Activated B cell treated with CpG ODN at 0.5 μM for 24 hours (primary cell): ENCODE results near the gene FRAT1. TPM values are rescaled to one million over a fixed set of nuclear protein-coding genes. Genes with fewer than 3 reads are reported as not detected.

Experiments
- ATAC-seq: fragments of 200-7000 bp; cut with Tn5 transposase; one replicate; pipeline ENCODE4 v1.10.0; 2021; ENCODE audit warnings: low read depth, mild to moderate bottlenecking, moderate library complexity
- CTCF ChIA-PET: fragments of 350-600 bp; sonication (Branson Sonifier 250); formaldehyde crosslinking; loops from one replicate; lab custom pipeline; 2021; ENCODE audit warnings: antibody characterized with exemption; lab: Charles Lee
- POLR2A ChIA-PET: fragments of 350-600 bp; sonication (Branson Sonifier 250); formaldehyde crosslinking; loops from one replicate; lab custom pipeline; 2021; ENCODE audit warnings: antibody characterized with exemption; lab: Charles Lee
- DNase-seq: peaks from one replicate; pipeline ENCODE4 v3.0.0; 2022
- H3K27ac Mint-ChIP-seq: one replicate; pipeline ENCODE4 v1.8.0; 2020; ENCODE audit warnings: mixed read lengths
- H3K27me3 Mint-ChIP-seq: one replicate; pipeline ENCODE4 v1.8.0; 2021; ENCODE audit warnings: mixed read lengths
- H3K36me3 Mint-ChIP-seq: one replicate; pipeline ENCODE4 v1.8.0; 2021; ENCODE audit warnings: low read depth, mixed read lengths
- H3K4me1 Mint-ChIP-seq: one replicate; pipeline ENCODE4 v1.8.0; 2021; ENCODE audit warnings: mixed read lengths
- H3K4me3 Mint-ChIP-seq: one replicate; pipeline ENCODE4 v1.8.0; 2020; ENCODE audit warnings: mild to moderate bottlenecking, mixed read lengths
- H3K9me3 Mint-ChIP-seq: one replicate; pipeline ENCODE4 v1.8.0; 2020; ENCODE audit warnings: mixed read lengths
- CTCF ChIP-seq: fragments of 200-600 bp; IDR thresholded peaks from one replicate; pipeline ENCODE4 v1.8.0; 2022; ENCODE audit warnings: antibody characterized with exemption, mild to moderate bottlenecking
- intact Hi-C: fragments of 100-400 bp; cut with micrococcal nuclease; formaldehyde crosslinking; loops from one replicate; pipeline ENCODE4 v1.15.1; 2024
- total RNA-seq: library from RNA; stranded (reverse); gene quantifications from 2 replicates; pipeline ENCODE4 v1.2.3, GENCODE V29; 2022

Gene FRAT1
- total RNA-seq, 1 donor from 2014 or later = 6.9 TPM

GRCh38 chr10:97331153-97331703 lies 12.2 kb downstream of the FRAT1 start:
- intact Hi-C loops = loop anchor here (5.0 kb wide), 2 partner anchors 36 to 134 kb away; no protein-coding TSS in a partner anchor
- Mint-ChIP-seq H3K36me3 (peaks cover 30% of the 10 kb centered on the region), H3K4me1 (peaks cover 39% of the 10 kb centered on the region)

DNA sequence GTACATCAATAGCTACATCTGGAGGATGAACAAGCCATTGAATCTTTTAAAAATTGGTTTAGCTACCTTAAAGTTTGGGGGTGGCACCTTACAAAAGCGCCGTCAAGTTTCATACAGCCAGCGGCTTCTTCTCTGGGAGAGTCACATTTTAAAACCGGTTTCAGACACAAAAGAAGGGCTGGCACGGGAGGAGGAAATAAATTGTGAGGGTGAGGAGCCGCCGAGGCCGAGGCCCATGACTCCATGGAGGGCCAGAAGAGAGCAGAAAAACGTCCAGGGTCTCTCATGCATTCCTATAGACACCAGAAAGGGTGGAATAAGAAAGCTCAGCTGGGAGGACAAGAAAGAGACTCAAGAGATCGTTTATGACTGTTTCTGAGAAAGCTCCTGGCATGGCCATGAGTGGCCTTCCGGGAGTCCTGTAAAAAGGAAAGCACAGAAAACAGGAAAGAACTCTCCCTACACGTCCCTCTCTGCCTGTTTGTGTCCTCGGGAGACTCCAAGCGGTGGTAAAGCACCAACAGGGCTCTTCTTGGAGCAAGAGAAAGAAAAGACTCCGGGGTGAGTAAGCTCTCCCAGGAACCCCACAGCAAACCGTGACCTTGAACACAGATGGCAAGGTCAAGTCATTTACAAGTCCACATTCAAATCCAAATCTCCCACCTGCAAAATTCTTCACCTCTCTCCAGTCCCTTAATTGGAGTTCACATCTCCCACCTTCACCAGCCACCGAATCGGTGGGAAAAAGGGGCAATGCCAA lies 13.7 kb downstream of the FRAT1 start:
- Mint-ChIP-seq H3K4me3 (peak overlapping the region; percentile 87), H3K27me3 (no peaks in the 10 kb centered on the region), H3K27ac (peak overlapping the region; percentile 75), H3K9me3 (no peaks in the 10 kb centered on the region), H3K4me1 (peaks cover 46% of the 10 kb centered on the region), H3K36me3 (peaks cover 28% of the 10 kb centered on the region)
- DNase-seq (no peak), ATAC-seq (no peak)
- intact Hi-C loops = loop anchor here (5.0 kb wide), 2 partner anchors 35 to 135 kb away; no protein-coding TSS in a partner anchor
- ChIA-PET CTCF (interaction anchor here (1.9 to 2.1 kb wide), 2 partner anchors 13 to 54 kb away, joined by 6 to 9 read pairs; partner anchors contain the start of gene FRAT1), POLR2A (interaction anchor here (0.7 to 5.3 kb wide), 4 partner anchors 11 to 404 kb away, joined by 3 to 41 read pairs (median 10); partner anchors contain the start of genes FRAT1, PI4K2A and ZFYVE27)
- no peak for TF ChIP-seq CTCF

More at GRCh38 chr10:97331153-97331703, 12.2 kb downstream of the FRAT1 start:
- ChIA-PET POLR2A (interaction anchor here (0.5 to 5.3 kb wide), 3 partner anchors 12 to 88 kb away, joined by 4 to 41 read pairs (median 6); partner anchors contain the start of gene FRAT1), CTCF (interaction anchor here (1.2 kb wide), 1 partner anchor 53 kb away, joined by 3 read pairs; no protein-coding TSS in a partner anchor)
- Mint-ChIP-seq H3K27me3 (no peaks in the 10 kb centered on the region), H3K4me3 (peak overlapping the region; percentile 47), H3K9me3 (no peaks in the 10 kb centered on the region), H3K27ac (peak overlapping the region; percentile 51)
- TF ChIP-seq CTCF = no peak
- no peak for ATAC-seq
- DNase-seq = no peak

DNA sequence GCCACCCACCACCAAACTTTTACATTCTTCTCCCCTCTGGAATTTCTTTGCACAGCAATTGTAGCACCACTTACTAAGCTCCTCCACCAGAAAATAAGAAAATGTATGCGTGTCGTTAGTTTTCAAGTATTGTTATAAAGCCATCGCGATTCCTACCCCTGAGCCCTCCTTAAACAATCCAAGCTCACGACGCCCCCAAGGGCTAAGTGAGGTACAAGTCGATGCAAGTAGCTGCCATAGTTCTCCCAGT lies 14.2 kb downstream of the FRAT1 start:
- H3K4me1 Mint-ChIP-seq = peaks cover 46% of the 10 kb centered on the region
- ChIA-PET CTCF (interaction anchor here (1.9 to 2.1 kb wide), 2 partner anchors 14 to 55 kb away, joined by 6 to 9 read pairs; partner anchors contain the start of gene FRAT1), POLR2A (interaction anchor here (1.1 to 5.3 kb wide), 3 partner anchors 12 to 403 kb away, joined by 3 to 41 read pairs (median 14); partner anchors contain the start of genes FRAT1 and ZFYVE27)
- peaks cover 25% of the 10 kb centered on the region for H3K36me3 Mint-ChIP-seq
- ATAC-seq (no peak), DNase-seq (no peak)
- H3K4me3 Mint-ChIP-seq = peak overlapping the region; percentile 87
- no peak for TF ChIP-seq CTCF
- no peaks in the 10 kb centered on the region for H3K27me3 Mint-ChIP-seq
- peak overlapping the region; percentile 75 for H3K27ac Mint-ChIP-seq
- intact Hi-C loops = loop anchor here (5.0 kb wide), 2 partner anchors 34 to 136 kb away; no protein-coding TSS in a partner anchor
- no peaks in the 10 kb centered on the region for H3K9me3 Mint-ChIP-seq

DNA sequence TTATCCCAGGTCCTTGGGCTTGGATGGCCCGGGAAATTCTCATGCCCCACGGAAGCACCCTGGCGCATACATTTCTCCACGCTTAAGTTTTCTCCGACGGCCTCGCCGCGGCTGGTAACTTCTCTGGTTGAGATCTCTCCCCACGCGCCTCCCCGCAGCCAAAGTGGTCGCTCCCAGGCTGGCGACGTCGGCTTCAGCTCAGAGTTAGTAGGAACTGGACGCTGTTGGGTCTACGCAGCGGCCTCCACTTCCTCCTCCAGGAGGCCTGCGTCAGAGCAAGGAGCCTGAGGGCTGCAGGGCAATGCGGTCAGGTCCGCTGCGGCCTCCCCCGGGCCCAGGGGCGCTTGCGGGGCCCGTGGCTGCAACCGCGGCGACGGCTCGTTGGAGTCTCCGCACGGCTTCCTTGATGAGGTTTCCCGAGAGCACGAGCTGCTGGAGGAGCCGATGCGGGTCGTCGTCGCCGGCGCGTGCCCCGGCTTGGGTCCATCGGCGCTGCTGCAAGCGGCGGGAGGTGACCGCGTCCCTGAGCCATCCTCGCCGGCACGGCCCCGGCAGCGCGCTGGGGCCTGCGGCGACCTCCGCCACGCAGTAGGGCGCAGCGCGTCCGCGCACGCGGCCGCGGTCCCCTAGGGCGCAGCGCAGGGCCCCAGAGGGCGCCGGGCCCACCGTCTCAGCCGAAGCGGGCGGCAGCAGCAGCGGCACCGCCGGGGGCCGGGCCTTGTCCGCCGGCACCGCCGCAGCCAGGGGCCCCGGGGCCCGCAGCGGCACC lies 14.7 kb downstream of the FRAT1 start:
- DNase-seq (no peak), ATAC-seq (peak; percentile 10)
- no peaks in the 10 kb centered on the region for H3K27me3 Mint-ChIP-seq
- H3K4me1 Mint-ChIP-seq = peaks cover 46% of the 10 kb centered on the region
- peak overlapping the region; percentile 75 for H3K27ac Mint-ChIP-seq
- ChIA-PET CTCF (interaction anchor here (1.9 to 2.1 kb wide), 2 partner anchors 14 to 55 kb away, joined by 6 to 9 read pairs; partner anchors contain the start of gene FRAT1), POLR2A (interaction anchor here (1.0 to 5.3 kb wide), 6 partner anchors 12 to 1204 kb away, joined by 3 to 41 read pairs (median 4); partner anchors contain the start of genes ARHGAP19, FRAT1, MMS19 and UBTD1)
- TF ChIP-seq CTCF = no peak
- H3K4me3 Mint-ChIP-seq = peak overlapping the region; percentile 87
- H3K36me3 Mint-ChIP-seq = peaks cover 20% of the 10 kb centered on the region
- H3K9me3 Mint-ChIP-seq = no peaks in the 10 kb centered on the region
- intact Hi-C loops = loop anchor here (1.0 to 5.0 kb wide), 5 partner anchors 13 to 136 kb away; partner anchors contain the start of genes ARHGAP19, EXOSC1 and ZDHHC16
